Cardiac muscle cell (in vitro differentiated cells and primary cell): ENCODE results near the gene TMUB1. TPM values are rescaled to one million over a fixed set of nuclear protein-coding genes. Genes with fewer than 3 reads are reported as not detected.
A peak's percentile ranks its signal among the peaks of the same experiment; 100 is the strongest.

Source experiments
- DNase-seq, 2 donors: peaks; one replicate each; pipeline versions ENCODE4 v3.0.0 to v3.0.0-alpha.2; 2010 to 2017; ENCODE audit warnings: low read depth in 1 of 2, low spot score in 1 of 2
- H3K27ac ChIP-seq: fragments of 200-600 bp; sonication (generic); 2 replicates; pipeline ENCODE4 v1.5.1; 2016
- H3K27me3 ChIP-seq: fragments of 200-600 bp; sonication (generic); 2 replicates; pipeline ENCODE4 v1.6.0; 2016; ENCODE audit warnings: control low read depth
- H3K36me3 ChIP-seq: fragments of 200-600 bp; sonication (generic); 2 replicates; pipeline ENCODE4 v1.5.1; 2016; ENCODE audit warnings: control low read depth
- H3K4me1 ChIP-seq: fragments of 200-600 bp; sonication (generic); 2 replicates; pipeline ENCODE4 v1.8.1; 2017; ENCODE audit warnings: low read depth, mild to moderate bottlenecking, mixed run types
- H3K4me3 ChIP-seq: fragments of 200-600 bp; sonication (generic); 2 replicates; pipeline ENCODE4 v1.5.1; 2016; ENCODE audit warnings: mild to moderate bottlenecking
- H3K9me3 ChIP-seq: fragments of 200-600 bp; sonication (generic); 2 replicates; pipeline ENCODE4 v1.5.1; 2017; ENCODE audit warnings: low read depth, mild to moderate bottlenecking, control low read depth
- CTCF ChIP-seq: IDR thresholded peaks from 2 replicates; pipeline ENCODE4 v1.5.1; 2012; ENCODE audit warnings: low read depth, mild to moderate bottlenecking, low read length
- polyA plus RNA-seq: library from polyadenylated mRNA; unstranded; fragments of >200 nt; fragmentation: Nextera tagmentation; extraction: Ambion mirVana; gene quantifications from 2 replicates; pipeline ENCODE4 v1.2.1, GENCODE V29; 2016
- total RNA-seq: library from RNA; depleted of rRNA; stranded (reverse); fragments of >200 nt; gene quantifications from 2 replicates; pipeline ENCODE4 v1.2.3, GENCODE V29; 2016

Gene TMUB1
- total and polyA plus RNA-seq, 2 experiments from 2014 or later, result 74.9 to 83.4 TPM

GRCh38 chr7:151110941-151111645 is 27.8 kb upstream of the TMUB1 start:
- Histone ChIP-seq H3K4me3 (no peak overlapping the region), H3K9me3 (no peaks in the 10 kb centered on the region), H3K27ac (peak overlapping the region; percentile 78), H3K27me3 (no peaks in the 10 kb centered on the region), H3K36me3 (no peaks in the 10 kb centered on the region), H3K4me1 (peaks cover 49% of the 10 kb centered on the region)
- TF ChIP-seq CTCF, result peak; percentile 87
- DNase-seq, result peak; percentile 79

- Histone ChIP-seq H3K27ac (no peak overlapping the region), H3K4me3 (no peak overlapping the region), H3K27me3 (no peaks in the 10 kb centered on the region), H3K36me3 (no peaks in the 10 kb centered on the region), H3K4me1 (peaks cover 43% of the 10 kb centered on the region), H3K9me3 (no peaks in the 10 kb centered on the region)
- DNase-seq, result no peak
- TF ChIP-seq CTCF, result no peak
Observed at GRCh38 chr7:151110236-151110940, 27.1 kb upstream of the TMUB1 start.

GRCh38 chr7:151109094-151110048 is 26.1 kb upstream of the TMUB1 start:
- H3K4me1 ChIP-seq, result peaks cover 42% of the 10 kb centered on the region
- DNase-seq, result peak in 1 of 2 donors; percentile 58
- H3K4me3 ChIP-seq, result no peak overlapping the region
- H3K36me3 ChIP-seq, result no peaks in the 10 kb centered on the region
- no peaks in the 10 kb centered on the region for H3K27me3 ChIP-seq
- no peak overlapping the region for H3K27ac ChIP-seq
- no peak for TF ChIP-seq CTCF
- H3K9me3 ChIP-seq, result no peaks in the 10 kb centered on the region

GRCh38 chr7:151107882-151108281 is 24.6 kb upstream of the TMUB1 start:
- H3K27me3 ChIP-seq, result no peaks in the 10 kb centered on the region
- no peak for DNase-seq
- peaks cover 30% of the 10 kb centered on the region for H3K4me1 ChIP-seq
- no peak for TF ChIP-seq CTCF
- no peaks in the 10 kb centered on the region for H3K9me3 ChIP-seq
- H3K36me3 ChIP-seq, result no peaks in the 10 kb centered on the region
- no peak overlapping the region for H3K4me3 ChIP-seq
- H3K27ac ChIP-seq, result peak overlapping the region; percentile 25
